Activated naive CD4-positive, alpha-beta T cell treated with anti-CD3 and anti-CD28 coated beads, Interleukin-2, amount 50 U/mL, for 16 hours (primary cell): ENCODE measurements around the gene SRRT.
"Not testable (repeated sequence)": the region's sequence is repeated elsewhere in the genome, so short reads cannot be mapped to it uniquely, and the experiment has no call there.

Experiments
- DNase-seq: peaks from one replicate; pipeline ENCODE4 v3.0.0-alpha.2; 2020

SRRT gene

DNA sequence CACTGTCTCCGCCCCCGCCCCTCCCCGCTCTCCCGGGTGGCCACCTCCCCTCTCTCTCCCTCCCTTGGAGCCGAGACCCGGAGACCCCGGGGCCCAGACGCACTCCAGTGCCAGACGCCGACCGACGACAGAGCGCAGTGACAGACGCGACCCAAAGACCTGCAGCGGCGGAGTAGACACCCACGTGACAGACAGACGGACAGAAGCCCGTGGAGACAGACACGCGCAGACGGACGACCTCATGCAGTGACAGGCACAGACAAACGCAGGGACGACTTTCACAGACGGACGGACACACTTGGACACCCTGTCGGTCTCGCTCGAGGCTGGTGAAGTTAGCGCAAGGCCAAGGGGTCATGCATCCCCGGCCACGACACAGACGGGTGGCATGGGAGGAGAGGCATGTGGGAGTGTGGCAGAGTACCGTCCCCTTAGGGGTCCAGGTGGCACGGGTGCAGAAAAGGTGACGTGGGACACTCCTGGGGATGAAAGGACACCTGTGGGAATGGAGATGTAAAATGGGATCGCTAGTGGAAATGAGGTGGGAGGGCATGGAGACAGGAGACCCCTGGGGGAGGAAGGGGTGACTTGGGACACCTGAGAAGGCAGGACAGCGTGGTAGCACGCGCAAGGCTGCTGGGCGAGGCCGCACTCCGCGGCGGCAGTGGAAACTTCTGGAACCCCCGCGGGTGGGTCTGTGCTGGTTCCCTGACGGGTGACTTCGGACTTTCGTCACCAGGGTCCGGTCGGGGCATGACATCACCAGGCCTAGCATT, 21.2 kb downstream of the SRRT start:
- peak; percentile 41 for DNase-seq

DNA sequence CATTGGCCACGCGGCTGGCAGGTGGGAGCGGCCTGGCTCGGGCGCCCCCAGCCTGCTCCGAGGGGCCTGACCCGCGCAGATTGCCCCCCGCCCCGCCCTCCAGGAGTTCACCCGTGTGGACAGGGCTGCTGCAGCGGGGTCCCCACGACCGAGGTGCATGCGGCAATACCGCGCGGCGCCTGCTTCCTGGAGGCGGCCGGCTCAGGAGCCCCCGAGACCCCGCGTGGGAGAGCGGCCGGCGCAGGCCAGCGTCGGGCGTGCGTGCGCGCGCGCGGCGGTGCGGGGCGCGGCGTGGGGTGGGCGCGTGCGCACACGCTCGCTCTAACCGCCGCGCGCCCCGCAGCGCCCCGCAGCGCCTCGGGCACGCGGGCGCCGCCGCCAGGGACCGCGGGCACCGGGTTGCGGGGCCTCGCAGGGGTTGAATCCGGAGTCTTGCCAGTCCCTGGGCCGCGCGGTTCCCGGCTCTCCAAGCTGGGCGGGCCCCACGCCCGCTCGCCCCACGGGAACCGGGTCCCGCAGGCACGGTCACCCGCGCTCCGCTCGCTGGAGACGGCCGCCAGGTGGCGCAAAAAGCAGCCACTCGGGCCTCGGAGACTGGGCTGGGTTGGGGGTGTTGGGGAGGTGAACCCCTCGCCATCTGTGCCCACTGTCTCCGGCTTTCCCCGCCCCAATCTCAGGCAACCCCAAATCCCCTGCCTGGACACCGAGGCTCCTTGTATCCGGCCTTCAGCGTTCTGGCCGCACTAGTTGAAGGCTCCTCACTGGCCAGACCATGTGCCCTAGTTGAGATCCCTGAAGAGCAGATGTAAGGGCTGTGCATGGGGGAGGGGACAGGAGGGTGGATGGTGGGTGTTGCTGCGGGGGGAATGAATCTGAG, 22.1 kb downstream of the SRRT start:
- DNase-seq = peak; percentile 61

DNA sequence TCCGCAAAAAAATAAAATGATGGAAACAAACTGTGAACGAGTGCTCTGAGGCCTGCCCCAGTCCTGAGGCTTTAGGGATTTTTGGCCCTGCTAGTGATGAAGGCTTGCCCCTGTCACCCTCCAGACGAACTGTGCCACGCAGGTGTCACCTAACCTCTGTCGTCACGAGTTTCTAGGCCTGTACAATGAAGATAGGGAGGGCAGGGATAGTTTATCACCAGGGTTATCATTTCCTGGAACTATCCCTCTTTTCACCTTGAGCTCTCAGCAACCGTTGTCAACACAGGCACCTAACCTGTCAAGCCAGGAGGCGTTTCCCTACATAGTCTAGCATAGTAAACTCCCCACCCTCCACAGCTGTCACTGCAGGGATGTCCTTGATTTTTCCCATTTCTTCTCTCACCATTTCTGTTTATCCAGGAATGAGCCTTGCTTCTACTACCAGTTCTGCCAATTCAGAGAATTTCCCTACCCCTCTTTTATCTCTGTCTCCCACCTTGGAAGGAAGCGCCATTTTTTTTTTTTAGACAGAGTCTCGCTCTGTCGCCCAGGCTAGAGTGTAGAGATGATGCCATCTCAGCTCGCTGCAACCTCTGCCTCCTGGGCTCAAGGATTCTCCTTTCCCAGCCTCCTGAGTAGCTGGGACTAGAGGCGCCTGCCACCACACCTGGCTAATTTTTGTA, 23.0 kb downstream of the SRRT start:
- DNase-seq = no peak

DNA sequence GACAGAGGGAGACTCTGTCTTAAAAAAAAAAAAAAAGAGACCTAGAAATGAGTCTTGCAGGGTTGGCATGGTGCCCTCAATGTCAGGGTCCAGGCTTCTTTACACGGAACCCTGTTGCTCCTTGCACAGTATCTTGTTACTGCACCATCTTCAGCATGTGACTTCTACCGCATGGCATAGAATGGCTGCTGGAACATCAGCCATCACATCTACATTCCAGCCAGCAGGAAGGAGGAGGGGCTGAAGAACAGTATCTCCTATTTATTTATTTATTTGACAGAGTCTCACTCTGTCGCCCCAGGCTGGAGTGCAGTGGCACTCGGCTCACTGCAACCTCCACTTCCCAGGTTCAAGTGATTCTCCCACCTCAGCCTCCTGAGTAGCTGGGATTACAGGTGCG, 24.5 kb downstream of the SRRT start:
- no peak for DNase-seq

DNA sequence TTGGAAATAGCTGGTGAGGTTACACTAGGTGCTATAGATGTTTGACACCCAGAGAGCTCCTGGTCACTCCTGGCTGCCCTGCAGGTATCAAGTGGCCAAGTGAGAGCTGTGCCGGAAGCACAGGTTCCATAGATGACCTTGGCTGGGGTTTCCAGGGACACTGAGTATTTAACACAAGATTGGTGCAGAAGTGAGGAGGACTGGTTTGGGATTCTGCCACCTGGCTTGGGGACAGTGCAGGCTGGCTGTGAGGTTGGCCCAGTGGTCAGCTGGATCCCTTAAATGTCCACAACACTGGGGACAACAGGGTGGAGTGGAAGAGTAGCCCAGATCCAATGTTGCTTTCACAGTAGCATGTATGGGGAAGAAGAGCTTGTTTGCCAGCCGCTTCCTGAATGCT, 26.1 kb downstream of the SRRT start:
- no peak for DNase-seq

DNA sequence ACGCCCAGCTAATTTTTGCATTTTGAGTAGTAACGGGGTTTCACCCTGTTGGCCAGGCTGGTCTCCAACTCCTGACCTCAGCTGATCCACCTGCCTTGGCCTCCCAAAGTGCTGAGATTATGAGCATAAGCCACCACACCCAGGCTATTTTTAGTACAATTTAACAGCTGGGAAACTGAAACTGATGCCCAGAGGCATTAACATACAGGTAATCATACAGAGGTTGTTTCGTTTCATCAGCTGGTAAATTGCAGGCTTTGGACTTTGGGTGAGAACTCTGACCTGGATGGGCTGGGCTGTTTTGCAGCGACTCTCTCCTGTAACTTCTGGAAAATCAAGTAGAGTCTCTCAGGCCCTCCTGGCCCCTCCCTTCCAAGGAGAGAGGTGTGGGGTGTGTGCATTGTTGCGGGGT, 27.0 kb downstream of the SRRT start:
- no peak for DNase-seq

DNA sequence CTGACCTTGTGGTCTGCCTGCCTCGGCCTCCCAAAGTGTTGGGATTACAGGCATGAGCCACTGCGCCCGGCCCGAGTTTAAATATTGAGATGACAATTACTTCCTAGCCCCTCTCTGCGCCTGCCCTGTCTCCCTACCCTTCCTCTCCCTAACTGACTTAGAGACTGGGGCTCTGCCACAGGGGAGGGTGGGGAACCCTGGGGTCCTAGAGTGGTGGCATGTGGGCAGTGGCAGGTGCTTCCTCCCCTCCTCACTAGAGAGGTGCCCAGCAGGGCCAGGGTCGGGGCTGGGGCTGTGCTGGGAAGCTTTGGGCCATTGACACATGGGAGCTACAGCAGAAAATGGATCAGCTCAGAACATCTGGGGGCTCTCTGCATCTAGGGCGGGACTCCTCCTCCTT, 27.7 kb downstream of the SRRT start:
- no peak for DNase-seq

DNA sequence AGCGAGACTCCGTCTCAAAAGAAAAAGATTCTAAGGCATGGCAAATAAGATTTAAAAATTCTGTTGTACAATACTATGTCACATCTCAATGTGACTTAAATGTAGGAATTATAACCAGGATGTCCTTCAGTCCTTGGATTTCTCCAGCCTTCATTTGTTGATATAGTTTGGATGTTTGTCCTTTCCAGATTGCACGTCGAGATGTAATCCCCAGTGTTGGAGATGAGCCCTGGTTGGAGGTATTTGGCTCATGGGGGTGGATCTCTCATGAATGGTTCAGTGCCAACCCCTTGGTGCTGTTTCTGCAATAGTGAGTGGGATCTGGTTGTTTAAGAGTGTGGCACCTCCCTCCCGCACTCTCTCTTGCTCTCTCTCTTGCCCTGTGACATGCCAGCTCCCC, 33.6 kb downstream of the SRRT start:
- DNase-seq = no peak

DNA sequence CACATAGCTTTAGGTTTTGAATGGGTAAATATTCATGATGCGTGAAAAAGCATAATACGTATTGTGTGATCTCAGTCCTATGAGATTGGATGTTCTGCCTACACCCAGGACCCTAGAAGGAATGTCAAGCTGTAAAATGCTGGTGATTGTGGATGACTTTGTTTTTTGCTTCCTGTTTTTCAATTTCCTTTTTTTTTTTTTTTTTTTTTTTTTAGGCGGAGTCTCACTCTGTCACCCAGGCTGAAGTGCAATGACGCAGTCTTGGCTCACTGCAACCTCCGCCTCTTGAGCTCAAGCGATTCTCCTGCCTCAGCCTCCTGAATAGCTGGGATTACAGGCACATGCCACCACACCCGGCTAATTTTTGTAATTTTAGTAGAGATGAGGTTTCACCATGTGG, 35.5 kb downstream of the SRRT start:
- not testable (repeated sequence) for DNase-seq

DNA sequence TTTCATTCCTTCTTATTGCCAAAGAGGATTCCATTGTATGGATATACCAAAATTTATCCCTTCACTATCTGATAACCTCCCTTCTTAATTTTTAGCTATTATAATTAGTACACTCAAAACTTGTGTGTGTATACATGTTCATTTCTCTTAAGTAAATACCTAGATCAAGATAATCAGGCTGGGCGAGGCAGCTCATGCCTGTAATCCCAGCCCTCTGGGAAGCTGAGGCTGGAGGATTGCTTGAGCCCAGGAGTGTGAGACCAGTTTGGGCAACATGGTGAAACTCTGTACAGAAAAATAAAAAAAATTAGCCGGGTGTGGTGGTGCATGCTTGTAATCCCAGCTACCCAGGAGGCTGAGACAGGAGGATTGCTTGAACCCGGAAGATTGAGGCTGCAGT, 36.6 kb downstream of the SRRT start:
- DNase-seq = no peak

DNA sequence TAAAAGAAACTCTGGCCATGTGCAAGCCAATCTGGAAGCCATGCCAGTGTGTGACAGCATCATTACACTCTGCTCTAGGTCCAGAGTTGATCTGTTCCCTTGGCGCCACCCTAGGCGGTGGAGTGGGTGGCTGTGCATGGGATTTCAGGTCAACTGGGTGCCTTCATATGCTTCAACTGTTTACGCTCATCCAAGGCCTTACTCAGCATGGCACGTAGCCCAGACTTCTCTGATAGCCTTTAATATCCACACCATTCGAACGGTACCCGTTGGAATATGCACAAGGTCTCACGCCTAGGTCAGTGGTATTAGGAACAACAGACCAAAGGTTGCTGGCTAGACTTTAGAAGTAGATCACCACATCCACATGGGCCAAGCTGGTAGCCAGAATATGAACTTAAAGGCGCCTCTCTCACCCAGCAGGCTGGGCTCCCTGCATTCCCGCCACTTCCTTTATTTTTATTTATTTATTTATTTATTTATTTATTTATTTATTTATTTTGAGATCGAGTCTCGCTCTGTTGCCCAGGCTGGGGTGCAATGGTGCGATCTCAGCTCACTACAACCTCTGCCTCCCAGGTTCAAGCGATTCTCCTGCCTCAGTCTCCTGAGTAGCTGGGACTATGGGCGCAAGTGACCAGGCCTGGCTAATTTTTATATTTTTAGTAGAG, 39.4 kb downstream of the SRRT start:
- no peak for DNase-seq

DNA sequence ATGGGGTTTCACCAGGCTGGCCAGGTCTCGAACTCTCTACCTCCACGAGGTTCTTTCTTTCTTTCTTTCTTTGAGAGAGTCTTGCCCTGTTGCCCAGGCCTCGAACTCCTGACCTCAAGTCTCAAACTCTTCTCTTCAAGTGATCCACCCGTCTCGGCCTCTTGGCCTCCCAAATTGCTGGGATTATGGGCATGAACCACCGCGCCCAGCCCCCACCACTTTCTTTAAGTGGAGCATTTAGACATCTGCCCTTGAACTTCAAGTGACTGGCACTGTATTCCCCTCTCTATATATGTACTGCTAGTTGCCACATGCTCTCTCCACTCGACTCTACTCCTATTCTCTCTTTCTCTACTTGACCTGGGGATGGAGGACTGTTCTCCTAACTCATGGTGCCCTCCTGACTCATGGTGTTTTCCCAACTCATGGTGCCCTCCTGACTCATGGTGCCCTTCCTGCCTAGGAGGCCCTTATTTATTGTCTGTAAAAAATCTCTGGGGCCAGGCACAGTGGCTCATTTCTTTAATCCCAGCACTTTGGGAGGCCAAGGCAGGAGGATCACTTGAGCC, 40.1 kb downstream of the SRRT start:
- DNase-seq = no peak

DNA sequence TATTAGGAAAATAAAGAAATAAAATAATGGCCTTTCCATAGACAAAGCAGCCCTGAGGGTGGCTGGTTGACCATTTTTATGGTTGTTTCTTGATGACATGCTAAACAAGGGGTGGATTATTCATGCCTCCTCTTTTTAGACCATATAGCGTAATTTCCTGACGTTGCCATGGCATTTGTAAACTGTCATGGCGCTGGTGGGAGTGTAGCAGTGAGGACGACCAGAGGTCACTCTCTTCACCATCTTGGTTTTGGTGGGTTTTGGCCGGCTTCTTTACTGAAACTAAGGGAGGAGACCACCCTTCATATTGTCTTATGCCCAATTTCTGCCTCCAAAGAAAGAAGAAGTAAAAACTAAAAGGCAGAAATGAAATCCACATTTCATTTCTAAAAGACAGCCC, 44.4 kb downstream of the SRRT start:
- DNase-seq = not testable (repeated sequence)

DNA sequence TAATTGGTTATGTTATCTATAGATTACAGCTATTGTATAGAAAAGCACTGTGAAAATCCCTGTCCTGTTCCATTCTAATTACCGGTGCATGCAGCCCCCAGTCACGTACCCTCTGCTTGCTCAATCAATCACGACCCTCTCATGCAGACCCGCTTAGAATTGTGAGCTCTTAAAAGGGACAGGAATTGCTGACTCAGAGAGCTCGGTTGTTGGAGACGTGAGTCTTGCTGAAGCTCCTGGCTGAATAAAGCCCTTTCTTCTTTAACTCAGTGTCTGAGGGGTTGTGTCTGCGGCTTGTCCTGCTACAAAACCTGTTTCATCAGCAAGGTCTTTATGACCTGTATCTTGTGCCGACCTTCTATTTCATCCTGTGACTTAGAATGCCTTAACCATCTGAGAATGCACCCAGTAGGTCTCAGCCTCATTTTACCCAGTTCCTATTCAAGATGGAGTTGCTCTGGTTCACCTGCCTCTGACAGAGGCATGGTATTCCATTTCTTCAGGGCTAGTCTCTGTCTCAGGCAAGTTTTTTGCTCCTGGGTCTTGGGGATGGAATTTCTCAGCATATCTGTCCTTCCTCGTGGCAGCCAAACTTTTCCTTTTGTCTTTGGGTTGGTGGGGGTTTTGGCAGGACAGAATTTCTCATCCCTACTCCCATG, 45.0 kb downstream of the SRRT start:
- DNase-seq = not testable (repeated sequence)

DNA sequence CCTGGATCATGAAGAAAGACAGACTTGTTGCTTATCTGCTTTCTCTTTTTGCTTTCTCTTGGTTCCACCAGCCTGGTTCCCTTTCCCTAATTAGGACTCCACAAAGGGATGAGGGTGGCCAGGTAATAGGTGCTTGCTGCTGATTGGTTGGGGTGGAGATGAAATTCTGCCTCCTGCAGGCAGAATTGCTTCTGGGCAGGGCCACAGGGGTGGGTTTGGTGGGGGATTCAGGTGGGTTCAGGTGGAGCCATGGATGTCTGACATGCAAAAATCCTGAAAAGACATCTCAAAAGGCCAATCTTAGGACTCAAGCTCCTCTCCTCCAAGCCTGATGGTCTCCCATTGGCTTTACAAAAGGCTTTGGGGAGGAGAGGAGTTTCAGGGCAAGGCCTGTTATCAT, 46.1 kb downstream of the SRRT start:
- DNase-seq = no peak

DNA sequence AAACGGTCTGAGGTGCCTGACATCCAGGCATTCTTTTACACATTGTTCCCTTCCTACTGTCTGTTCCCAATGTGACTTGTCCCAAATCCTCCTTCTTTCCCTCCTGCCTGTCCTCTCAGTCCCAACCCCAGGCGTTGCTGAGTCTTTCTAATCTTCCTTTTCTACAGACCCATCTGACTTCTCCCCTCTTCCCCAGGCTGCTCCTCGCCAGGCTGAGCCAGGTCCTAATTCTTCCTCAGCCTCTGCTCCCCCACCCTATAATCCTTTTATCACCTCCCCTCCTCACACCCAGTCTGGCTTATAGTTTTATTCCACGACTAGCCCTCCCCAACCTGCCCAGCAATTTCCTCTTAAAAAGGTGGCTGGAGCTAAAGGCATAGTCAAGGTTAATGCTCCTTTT, 48.7 kb downstream of the SRRT start:
- not testable (repeated sequence) for DNase-seq

DNA sequence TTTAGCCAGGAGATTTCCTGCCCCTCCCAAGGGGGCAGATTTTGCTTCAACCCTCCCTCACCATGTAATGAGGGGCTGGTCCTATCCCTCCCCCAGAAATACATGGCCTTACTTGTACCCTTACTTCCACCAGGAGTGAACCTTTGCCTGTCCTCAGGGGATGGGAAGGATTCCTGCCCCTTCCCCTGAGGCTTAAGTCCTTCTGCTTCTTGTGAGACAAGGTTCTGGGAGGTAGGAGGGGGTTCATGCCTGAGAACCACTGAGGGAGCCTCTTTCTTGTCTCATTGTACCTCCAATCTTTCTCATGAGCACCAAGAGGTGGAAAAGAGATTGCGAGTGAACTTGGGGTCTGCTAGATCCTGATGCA, 54.9 kb downstream of the SRRT start:
- no peak for DNase-seq

DNA sequence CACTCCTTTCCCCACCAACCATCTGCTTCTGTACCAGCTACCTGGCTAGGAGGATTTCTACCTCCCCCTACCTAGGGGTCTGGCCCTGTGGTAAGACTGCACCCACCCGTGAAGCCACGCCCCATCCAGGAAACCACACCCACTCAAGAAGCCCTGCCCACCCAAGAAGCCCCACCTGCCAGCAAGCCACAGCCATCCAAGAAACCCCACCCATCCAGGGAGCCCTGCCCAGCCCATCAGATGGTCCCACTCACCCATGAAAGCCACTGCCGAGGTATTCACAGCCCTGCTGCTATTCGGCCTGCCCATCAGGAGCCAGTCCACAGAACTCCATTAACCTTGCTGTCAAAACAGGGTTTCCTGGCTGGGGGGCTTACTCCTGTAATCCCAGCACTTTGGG, 58.8 kb downstream of the SRRT start:
- no peak for DNase-seq

DNA sequence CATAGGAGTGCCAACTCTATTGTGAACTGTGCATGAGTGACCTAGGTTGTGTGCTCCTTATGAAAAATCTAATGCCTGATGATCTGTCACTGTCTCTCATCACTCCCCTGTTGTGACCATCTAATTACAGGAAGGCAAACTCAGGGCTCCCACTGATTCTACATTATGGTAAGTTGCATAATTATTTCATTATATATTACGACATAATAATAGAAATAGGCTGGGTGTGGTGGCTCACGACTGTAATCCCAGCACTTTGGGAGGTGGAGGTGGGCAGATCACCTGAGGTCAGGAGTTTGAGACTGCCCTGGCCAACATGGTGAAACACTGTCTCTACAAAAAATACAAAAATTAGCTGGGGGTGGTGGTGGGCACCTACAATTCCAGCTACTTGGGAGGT, 60.5 kb downstream of the SRRT start:
- not testable (repeated sequence) for DNase-seq

DNA sequence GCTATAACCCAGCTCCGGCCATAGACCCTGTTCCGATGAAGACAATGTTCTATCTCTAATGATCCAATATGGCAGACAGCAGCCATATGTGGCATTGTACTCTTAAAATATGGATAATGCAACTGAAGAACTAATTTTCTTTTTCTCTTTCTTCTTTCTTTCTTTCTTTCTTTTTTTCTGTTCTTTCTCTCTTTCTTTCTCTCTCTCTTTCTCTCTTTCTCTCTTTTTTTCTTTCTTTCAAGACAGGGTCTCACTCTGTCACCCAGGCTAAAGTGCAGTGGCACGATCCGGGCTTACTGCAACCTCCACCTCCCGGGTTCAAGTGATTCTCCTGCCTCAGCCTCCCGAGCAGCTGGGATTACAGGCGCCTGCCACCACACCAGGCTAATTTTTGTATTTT, 61.3 kb downstream of the SRRT start:
- not testable (repeated sequence) for DNase-seq
